Testis (tissue), 2 donors: ENCODE results near the gene CA5A.
"Not testable (repeated sequence)": the region's sequence is repeated elsewhere in the genome, so short reads cannot be mapped to it uniquely, and the experiment has no call there.

Experiments
- CTCF ChIP-seq, 3 experiments: fragments of 450-650 bp in 2 of 3; fragments of 200-600 bp in 1 of 3; sonication (generic) in 1 of 3; IDR thresholded peaks; one replicate each; pipeline ENCODE4 v1.5.1; 2016 to 2019; ENCODE audit warnings: antibody characterized with exemption in 3 of 3, mild to moderate bottlenecking in 2 of 3, moderate library complexity in 1 of 3
- POLR2A ChIP-seq: fragments of 450-650 bp; IDR thresholded peaks from one replicate; pipeline ENCODE4 v1.6.1; 2017; ENCODE audit warnings: antibody characterized with exemption, mild to moderate bottlenecking, moderate library complexity

- not testable (repeated sequence) for TF ChIP-seq CTCF (IDR thresholded peaks at IDR 0.05); POLR2A
These were observed 66.4 kb downstream of the CA5A start for GRCh38 chr16:87869879-87870417.
